ENCODE measurements around the gene MARCHF9. TPM values are rescaled to one million over a fixed set of nuclear protein-coding genes. Genes with fewer than 3 reads are reported as not detected.

Gene MARCHF9
- polyA plus RNA-seq, 1 of the 3 experiments (the other 2 are of a cell fraction) = 24.2 TPM

GRCh38 chr12:57730336-57731067 is 24.4 kb upstream of the MARCHF9 start (continued):
- no peak for TF ChIP-seq GATA2 (CRISPR knock-in tag; IDR thresholded peaks at IDR 0.05)

GRCh38 chr12:57731411-57732080 is 23.4 kb upstream of the MARCHF9 start:
- POLR2A ChIA-PET = interaction anchor here (1.1 to 1.8 kb wide), 2 partner anchors 13 to 38 kb away, joined by 3 to 5 read pairs; partner anchors contain the start of genes OS9 and TSPAN31
- H3K4me1 ChIP-seq (ENCODE audit: control insufficient read depth in 1 of 2, insufficient read depth in 2 of 2, low read depth in 1 of 2, low read length in 1 of 2) = peaks cover 0 to 17% of the 10 kb centered on the region in 2 experiments; a peak in 2 of 4 replicates
- TF ChIP-seq SMC3 (IDR thresholded peaks at IDR 0.05; ENCODE audit: low read depth, low read length) = no peak
- no peak for TF ChIP-seq POLR2AphosphoS5 (IDR thresholded peaks at IDR 0.05; ENCODE audit: low read depth, low read length)
- no peak for TF ChIP-seq NRF1 (IDR thresholded peaks at IDR 0.05; ENCODE audit: low read depth, low read length)
- TF ChIP-seq GABPA (IDR thresholded peaks at IDR 0.05; ENCODE audit: low read depth) = no peak
- no peak for TF ChIP-seq CTCF (IDR thresholded peaks at IDR 0.05)
- no peak for TF ChIP-seq FOXM1 (IDR thresholded peaks at IDR 0.05; ENCODE audit: low read depth)
- TF ChIP-seq IRF3 (IDR thresholded peaks at IDR 0.05; ENCODE audit: low read depth, low read length) = no peak
- no peak for TF ChIP-seq RXRA (IDR thresholded peaks at IDR 0.05; ENCODE audit: borderline replicate concordance, low read depth)
- TF ChIP-seq USF2 (IDR thresholded peaks at IDR 0.05; ENCODE audit: borderline replicate concordance, low read depth, low read length) = no peak
- no peak for TF ChIP-seq SIN3A (IDR thresholded peaks at IDR 0.05; ENCODE audit: borderline replicate concordance, low read depth, low read length)
- TF ChIP-seq MEF2A (IDR thresholded peaks at IDR 0.05; ENCODE audit: borderline replicate concordance, low read depth) = no peak
- TF ChIP-seq RCOR1 (IDR thresholded peaks at IDR 0.05; ENCODE audit: low read length) = no peak
- TF ChIP-seq GATA2 (CRISPR knock-in tag; IDR thresholded peaks at IDR 0.05) = no peak
- TF ChIP-seq PBX3 (IDR thresholded peaks at IDR 0.05) = no peak
- TF ChIP-seq MXI1 (IDR thresholded peaks at IDR 0.05; ENCODE audit: low read depth, low read length) = no peak
- H3K9me3 ChIP-seq = no peaks in the 10 kb centered on the region
- H3K4me2 ChIP-seq = no peak overlapping the region
- H4K20me1 ChIP-seq (ENCODE audit: insufficient read depth) = no peaks in the 10 kb centered on the region
- no peak for DNase-seq
- H2AFZ ChIP-seq (ENCODE audit: low read depth) = no peak overlapping the region
- H3K36me3 ChIP-seq (replicated peaks in 1 of 2; ENCODE audit: control insufficient read depth in 1 of 2, insufficient read depth in 2 of 2, low read length in 1 of 2) = peaks cover 3 to 17% of the 10 kb centered on the region in 2 experiments
- CTCF ChIA-PET = interaction anchor here (0.8 to 0.9 kb wide), 2 partner anchors 18 to 39 kb away, joined by 3 to 4 read pairs; no protein-coding TSS in a partner anchor
- H3K27ac ChIP-seq (ENCODE audit: low read depth in 2 of 2, low read length in 1 of 2) = no peak overlapping the region
- no peak overlapping the region for H3K9ac ChIP-seq
- H3K4me3 ChIP-seq (ENCODE audit: low read depth in 2 of 2, low read length in 1 of 2) = no peak overlapping the region
- H3F3A ChIP-seq (replicated peaks; ENCODE audit: insufficient read depth) = peaks cover 22% of the 10 kb centered on the region
- H3K79me2 ChIP-seq (ENCODE audit: insufficient read depth) = no peaks in the 10 kb centered on the region
- 89% methylated on average over 15 of the region's 19 CpGs for WGBS (ENCODE audit: low lambda C conversion rate)
- no peaks in the 10 kb centered on the region for H3K9me2 ChIP-seq
- H3K27me3 ChIP-seq (ENCODE audit: insufficient read depth) = no peaks in the 10 kb centered on the region

Measured in SK-N-SH (cell line).